Panc1 (cell line): ENCODE data around the gene NDUFB4. TPM values are rescaled to one million over a fixed set of nuclear protein-coding genes. Genes with fewer than 3 reads are reported as not detected.

Experiments
- ATAC-seq: fragments of 200-7000 bp; cut with Tn5 transposase; 2 replicates; pipeline ENCODE4 v1.9.1; 2020; ENCODE audit warnings: mild to moderate bottlenecking, moderate library complexity
- BruUV-seq: library from RNA; stranded (reverse); fragments of 400-500 nt; replicated peaks from 2 replicates; lab custom pipeline; 2021; lab: Mats Ljungman, UMichigan
- CTCF ChIA-PET: fragments of 300-600 bp; sonication (Branson Sonifier 250); formaldehyde crosslinking; loops from one replicate; lab custom pipeline; 2022; ENCODE audit warnings: antibody characterized with exemption; lab: Charles Lee
- POLR2A ChIA-PET: fragments of 300-600 bp; sonication (Branson Sonifier 250); formaldehyde crosslinking; loops from one replicate; lab custom pipeline; 2022; ENCODE audit warnings: antibody characterized with exemption; lab: Charles Lee
- DNase-seq: peaks from one replicate; pipeline ENCODE4 v3.0.0-alpha.2; 2010; ENCODE audit warnings: low read depth, low spot score
- H3K27ac ChIP-seq: 2 replicates; pipeline ENCODE4 v1.5.1; 2011; ENCODE audit warnings: mild to moderate bottlenecking, low read length, inconsistent platforms
- H3K27me3 ChIP-seq: fragments of 200-500 bp; sonication (Bioruptor generic); 2 replicates; pipeline ENCODE4 v1.6.0; 2014; ENCODE audit warnings: low read length, inconsistent platforms; ENCODE audit not compliant: control insufficient read depth, insufficient read depth
- H3K36me3 ChIP-seq: fragments of 200-500 bp; sonication (Bioruptor generic); 2 replicates; pipeline ENCODE4 v1.5.1; 2014; ENCODE audit warnings: inconsistent platforms, mild to moderate bottlenecking, low read length, moderate library complexity; ENCODE audit not compliant: control insufficient read depth, insufficient read depth
- H3K4me1 ChIP-seq: 2 replicates; pipeline ENCODE4 v1.5.1; 2011; ENCODE audit warnings: inconsistent platforms, mild to moderate bottlenecking, low read length, moderate library complexity; ENCODE audit not compliant: control insufficient read depth, insufficient read depth
- H3K4me3 ChIP-seq, 2 experiments: 2 replicates each; pipeline ENCODE4 v1.5.1; 2011 to 2012; ENCODE audit warnings: low read depth in 2 of 2, low read length in 2 of 2, mild to moderate bottlenecking in 2 of 2, inconsistent platforms in 1 of 2, moderate library complexity in 1 of 2
- H3K9me3 ChIP-seq: fragments of 200-500 bp; sonication (Bioruptor generic); 2 replicates; pipeline ENCODE4 v1.5.1; 2014; ENCODE audit warnings: low read depth, mild to moderate bottlenecking, inconsistent platforms, low read length, moderate library complexity; ENCODE audit not compliant: control insufficient read depth, insufficient read depth
- POLR2AphosphoS5 ChIP-seq: IDR thresholded peaks from 2 replicates; pipeline ENCODE4 v1.6.1; 2012; ENCODE audit warnings: mild to moderate bottlenecking, low read depth, low read length, moderate library complexity
- SIN3A ChIP-seq: IDR thresholded peaks from 2 replicates; pipeline ENCODE4 v1.6.1; 2012; ENCODE audit warnings: low read depth, mild to moderate bottlenecking, low read length, moderate library complexity, borderline replicate concordance; ENCODE audit not compliant: insufficient read depth
- TCF7L2 ChIP-seq: IDR thresholded peaks from 2 replicates; pipeline ENCODE4 v1.6.1; 2011; ENCODE audit warnings: mild to moderate bottlenecking, low read depth, low read length, inconsistent platforms
- in situ Hi-C: cut with HindIII; loops from 2 replicates; pipeline ENCODE4 v1.10.0; 2016; ENCODE audit warnings: low sequenced_read_pairs, low pct_unique_long_range_greater_than_20kb
- intact Hi-C: fragments of 100-400 bp; cut with micrococcal nuclease; formaldehyde crosslinking; loops from one replicate; pipeline ENCODE4 v1.10.0; 2022; ENCODE audit not compliant: unreplicated experiment
- total RNA-seq: library from RNA; stranded (reverse); gene quantifications from one replicate; pipeline ENCODE4 v1.2.1, GENCODE V29; 2021; ENCODE audit not compliant: unreplicated experiment
- TF ChIP-seq, protein P1 (sequence below): fragments of 450-650 bp; IDR thresholded peaks from 2 replicates; pipeline ENCODE4 v1.5.1; 2017; ENCODE audit warnings: mild to moderate bottlenecking
- TF ChIP-seq, protein P2 (sequence below), 2 experiments: IDR thresholded peaks; 2 replicates each; pipeline ENCODE4 v1.6.1; 2011 to 2012; ENCODE audit warnings: low read depth in 2 of 2, control low read depth in 1 of 2, low read length in 1 of 2, mild to moderate bottlenecking in 1 of 2, moderate library complexity in 1 of 2; ENCODE audit not compliant: insufficient read depth in 1 of 2

NDUFB4 gene
- total RNA-seq, 1 experiment from 2014 or later, result 208 TPM

DNA sequence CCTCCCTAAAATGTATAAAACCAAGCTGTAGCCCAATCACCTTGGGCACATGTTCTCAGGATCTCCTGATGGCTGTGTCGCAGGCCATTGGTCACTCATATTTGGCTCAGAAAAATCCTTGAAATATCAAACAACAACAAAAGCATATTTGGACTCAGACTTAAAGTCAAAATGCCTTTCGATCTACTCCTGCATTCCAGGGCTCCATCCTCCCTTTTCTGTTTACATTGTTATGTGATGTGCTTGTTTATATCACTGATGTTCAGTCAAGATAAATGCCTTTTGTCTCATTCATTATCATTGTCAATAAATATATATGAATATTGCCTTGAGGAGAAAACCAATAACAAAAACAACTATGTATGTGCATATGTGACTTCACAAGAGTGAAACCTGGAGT is 54.2 kb downstream of the NDUFB4 start:
- Histone ChIP-seq H3K4me3 (no peak overlapping the region), H3K36me3 (no peaks in the 10 kb centered on the region), H3K9me3 (no peaks in the 10 kb centered on the region), H3K27me3 (no peaks in the 10 kb centered on the region), H3K27ac (no peak overlapping the region), H3K4me1 (no peaks in the 10 kb centered on the region)
- intact Hi-C loops, result no loop called here
- CTCF ChIA-PET, result no interaction called here
- ATAC-seq, result no peak
- TF ChIP-seq, protein P1, sequence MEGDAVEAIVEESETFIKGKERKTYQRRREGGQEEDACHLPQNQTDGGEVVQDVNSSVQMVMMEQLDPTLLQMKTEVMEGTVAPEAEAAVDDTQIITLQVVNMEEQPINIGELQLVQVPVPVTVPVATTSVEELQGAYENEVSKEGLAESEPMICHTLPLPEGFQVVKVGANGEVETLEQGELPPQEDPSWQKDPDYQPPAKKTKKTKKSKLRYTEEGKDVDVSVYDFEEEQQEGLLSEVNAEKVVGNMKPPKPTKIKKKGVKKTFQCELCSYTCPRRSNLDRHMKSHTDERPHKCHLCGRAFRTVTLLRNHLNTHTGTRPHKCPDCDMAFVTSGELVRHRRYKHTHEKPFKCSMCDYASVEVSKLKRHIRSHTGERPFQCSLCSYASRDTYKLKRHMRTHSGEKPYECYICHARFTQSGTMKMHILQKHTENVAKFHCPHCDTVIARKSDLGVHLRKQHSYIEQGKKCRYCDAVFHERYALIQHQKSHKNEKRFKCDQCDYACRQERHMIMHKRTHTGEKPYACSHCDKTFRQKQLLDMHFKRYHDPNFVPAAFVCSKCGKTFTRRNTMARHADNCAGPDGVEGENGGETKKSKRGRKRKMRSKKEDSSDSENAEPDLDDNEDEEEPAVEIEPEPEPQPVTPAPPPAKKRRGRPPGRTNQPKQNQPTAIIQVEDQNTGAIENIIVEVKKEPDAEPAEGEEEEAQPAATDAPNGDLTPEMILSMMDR, result no peak
- no peak for TF ChIP-seq POLR2AphosphoS5
- TF ChIP-seq SIN3A, result no peak
- TF ChIP-seq, protein P2, sequence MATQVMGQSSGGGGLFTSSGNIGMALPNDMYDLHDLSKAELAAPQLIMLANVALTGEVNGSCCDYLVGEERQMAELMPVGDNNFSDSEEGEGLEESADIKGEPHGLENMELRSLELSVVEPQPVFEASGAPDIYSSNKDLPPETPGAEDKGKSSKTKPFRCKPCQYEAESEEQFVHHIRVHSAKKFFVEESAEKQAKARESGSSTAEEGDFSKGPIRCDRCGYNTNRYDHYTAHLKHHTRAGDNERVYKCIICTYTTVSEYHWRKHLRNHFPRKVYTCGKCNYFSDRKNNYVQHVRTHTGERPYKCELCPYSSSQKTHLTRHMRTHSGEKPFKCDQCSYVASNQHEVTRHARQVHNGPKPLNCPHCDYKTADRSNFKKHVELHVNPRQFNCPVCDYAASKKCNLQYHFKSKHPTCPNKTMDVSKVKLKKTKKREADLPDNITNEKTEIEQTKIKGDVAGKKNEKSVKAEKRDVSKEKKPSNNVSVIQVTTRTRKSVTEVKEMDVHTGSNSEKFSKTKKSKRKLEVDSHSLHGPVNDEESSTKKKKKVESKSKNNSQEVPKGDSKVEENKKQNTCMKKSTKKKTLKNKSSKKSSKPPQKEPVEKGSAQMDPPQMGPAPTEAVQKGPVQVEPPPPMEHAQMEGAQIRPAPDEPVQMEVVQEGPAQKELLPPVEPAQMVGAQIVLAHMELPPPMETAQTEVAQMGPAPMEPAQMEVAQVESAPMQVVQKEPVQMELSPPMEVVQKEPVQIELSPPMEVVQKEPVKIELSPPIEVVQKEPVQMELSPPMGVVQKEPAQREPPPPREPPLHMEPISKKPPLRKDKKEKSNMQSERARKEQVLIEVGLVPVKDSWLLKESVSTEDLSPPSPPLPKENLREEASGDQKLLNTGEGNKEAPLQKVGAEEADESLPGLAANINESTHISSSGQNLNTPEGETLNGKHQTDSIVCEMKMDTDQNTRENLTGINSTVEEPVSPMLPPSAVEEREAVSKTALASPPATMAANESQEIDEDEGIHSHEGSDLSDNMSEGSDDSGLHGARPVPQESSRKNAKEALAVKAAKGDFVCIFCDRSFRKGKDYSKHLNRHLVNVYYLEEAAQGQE (IDR thresholded peaks at IDR 0.05; ENCODE audit: insufficient read depth in 1 of 2, low read depth in 2 of 2, low read length in 1 of 2), result no peak
- TF ChIP-seq TCF7L2, result no peak
- POLR2A ChIA-PET, result no interaction called here
- no TSS peak for BruUV-seq
- no peak for DNase-seq
- in situ Hi-C loops, result no loop called here

Other genes starting within 250 kb of the NDUFB4 start
- 29.5 TPM for gene LRRC58, start 247.0 kb upstream of the NDUFB4 start, total RNA-seq
- 9.2 TPM for gene FSTL1, start 145.3 kb upstream of the NDUFB4 start, total RNA-seq
- gene HGD, start 85.9 kb downstream of the NDUFB4 start, total RNA-seq, result 0.59 TPM
- gene RABL3, start 146.2 kb downstream of the NDUFB4 start, total RNA-seq, result 15.8 TPM
- gene GTF2E1, start 146.4 kb downstream of the NDUFB4 start, total RNA-seq, result 32.0 TPM